ENCODE results near the gene NPR3.
"Not testable (repeated sequence)": the region's sequence is repeated elsewhere in the genome, so short reads cannot be mapped to it uniquely, and the experiment has no call there.

DNA sequence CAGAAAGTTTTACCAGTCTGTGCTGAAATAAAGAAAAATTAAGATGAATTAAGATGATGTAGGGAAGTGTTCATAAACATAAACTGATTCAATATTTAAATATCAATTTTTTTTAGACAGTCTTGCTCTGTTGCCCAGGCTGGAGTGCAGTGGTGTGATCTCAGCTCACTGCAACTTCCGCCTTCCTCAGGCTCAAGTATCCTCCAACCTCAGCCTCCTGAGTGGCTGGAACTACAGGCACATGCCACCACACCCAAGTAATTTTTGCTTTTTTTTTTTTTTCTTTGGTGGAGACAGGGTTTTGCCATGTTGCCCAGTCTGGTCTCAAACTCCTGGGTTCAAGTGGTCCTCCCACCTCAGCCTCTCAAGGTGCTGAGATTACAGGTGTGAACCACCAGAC lies 94.3 kb downstream of the NPR3 start:
- TF ChIP-seq, protein P1, sequence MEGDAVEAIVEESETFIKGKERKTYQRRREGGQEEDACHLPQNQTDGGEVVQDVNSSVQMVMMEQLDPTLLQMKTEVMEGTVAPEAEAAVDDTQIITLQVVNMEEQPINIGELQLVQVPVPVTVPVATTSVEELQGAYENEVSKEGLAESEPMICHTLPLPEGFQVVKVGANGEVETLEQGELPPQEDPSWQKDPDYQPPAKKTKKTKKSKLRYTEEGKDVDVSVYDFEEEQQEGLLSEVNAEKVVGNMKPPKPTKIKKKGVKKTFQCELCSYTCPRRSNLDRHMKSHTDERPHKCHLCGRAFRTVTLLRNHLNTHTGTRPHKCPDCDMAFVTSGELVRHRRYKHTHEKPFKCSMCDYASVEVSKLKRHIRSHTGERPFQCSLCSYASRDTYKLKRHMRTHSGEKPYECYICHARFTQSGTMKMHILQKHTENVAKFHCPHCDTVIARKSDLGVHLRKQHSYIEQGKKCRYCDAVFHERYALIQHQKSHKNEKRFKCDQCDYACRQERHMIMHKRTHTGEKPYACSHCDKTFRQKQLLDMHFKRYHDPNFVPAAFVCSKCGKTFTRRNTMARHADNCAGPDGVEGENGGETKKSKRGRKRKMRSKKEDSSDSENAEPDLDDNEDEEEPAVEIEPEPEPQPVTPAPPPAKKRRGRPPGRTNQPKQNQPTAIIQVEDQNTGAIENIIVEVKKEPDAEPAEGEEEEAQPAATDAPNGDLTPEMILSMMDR (IDR thresholded peaks at IDR 0.05) = not testable (repeated sequence)
- TF ChIP-seq POLR2A, POLR2AphosphoS5 (IDR thresholded peaks at IDR 0.05): not testable (repeated sequence)

Measured in breast epithelium (tissue), 3 donors.